GM19023 (cell line): ENCODE measurements around the gene AFAP1.

Source experiments
- ATAC-seq: cut with Tn5 transposase; IDR thresholded peaks from one replicate; pipeline ENCODE4 v1.9.1; 2021; ENCODE audit warnings: mild to moderate bottlenecking, moderate library complexity; ENCODE audit not compliant: unreplicated experiment

The AFAP1 gene

DNA sequence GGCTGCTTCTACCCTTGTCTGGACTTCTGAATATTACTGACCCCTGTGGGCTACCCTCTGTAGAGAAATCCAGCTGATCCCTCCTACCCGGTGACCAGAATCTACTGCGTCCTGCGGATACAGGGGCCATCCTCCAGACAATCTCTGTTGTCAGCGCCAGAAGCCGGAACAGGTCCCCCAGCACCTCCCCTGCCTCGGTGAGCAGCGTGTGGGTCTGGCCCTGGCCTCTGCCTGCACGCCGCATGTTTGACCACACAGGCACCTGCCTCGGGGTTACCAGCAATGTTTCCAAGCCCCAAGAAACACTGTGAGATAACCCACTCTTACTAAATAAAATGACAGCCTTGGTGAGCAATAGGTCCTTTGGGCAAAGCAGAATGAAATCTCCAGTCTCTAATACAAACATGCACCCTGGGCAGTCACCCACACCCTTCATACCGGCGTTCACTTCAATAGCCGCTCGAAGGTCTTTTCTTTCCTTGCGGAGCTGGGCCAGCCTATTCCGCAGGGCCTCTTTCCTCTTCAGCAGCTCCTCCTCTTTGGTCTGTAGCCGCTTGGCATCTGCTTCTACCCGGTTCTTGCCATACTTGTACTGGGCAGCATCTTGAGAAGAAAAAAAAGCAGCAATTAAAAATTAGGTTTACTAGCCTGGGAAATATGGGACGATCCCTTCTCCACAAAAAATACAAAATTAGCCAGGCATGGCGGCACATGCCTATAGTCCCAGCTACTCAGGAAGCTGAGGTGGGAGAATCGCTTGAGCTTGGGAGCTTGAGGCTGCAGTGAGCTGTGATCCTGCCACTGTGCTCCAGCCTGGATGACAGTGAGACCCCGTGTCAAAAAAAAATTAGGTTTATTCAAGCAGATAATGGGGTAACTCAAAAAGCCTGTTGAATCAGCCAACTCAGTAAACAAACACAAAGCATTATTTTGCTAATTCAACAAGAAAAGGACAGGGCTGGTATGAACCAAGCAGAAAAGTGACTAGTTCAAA is 165.1 kb downstream of the AFAP1 start:
- no peak for ATAC-seq

DNA sequence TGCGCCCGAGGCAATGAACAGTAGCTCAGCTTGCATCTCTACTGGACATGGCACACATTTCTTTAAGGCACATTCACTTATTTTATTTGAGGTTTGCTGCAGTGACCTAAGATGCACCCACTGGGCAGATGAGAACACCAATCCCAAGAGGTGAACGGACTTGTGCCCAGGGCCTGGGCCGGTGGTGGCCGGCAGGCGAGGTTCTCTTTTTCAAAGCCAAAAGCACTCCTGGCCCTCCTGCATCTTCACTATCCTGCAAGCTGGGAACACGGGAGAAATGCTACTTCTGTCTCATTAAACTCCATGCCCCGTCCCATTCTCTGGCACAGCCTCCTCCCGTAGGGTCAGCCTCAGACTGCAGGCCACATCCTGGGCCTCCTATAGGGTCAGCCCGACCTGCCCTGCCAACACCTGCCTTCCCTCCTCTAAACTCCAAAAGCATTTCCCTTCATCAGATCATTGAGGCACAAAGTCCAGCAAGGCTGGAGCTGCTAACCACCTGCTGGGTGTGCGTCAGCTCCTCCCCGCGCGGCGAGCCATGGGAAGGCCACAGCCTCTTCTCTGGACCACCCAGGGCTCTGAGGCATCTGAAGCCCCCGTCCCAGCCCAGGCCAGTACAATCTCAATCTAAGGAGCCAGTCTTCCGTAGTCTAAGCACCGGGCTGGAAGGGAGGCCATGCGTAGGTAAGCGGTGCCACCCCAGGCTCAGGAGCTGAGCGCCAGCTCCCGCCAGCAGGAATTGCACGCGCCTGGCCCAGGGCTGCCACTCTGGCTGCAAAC is 166.1 kb downstream of the AFAP1 start:
- ATAC-seq, result no peak

DNA sequence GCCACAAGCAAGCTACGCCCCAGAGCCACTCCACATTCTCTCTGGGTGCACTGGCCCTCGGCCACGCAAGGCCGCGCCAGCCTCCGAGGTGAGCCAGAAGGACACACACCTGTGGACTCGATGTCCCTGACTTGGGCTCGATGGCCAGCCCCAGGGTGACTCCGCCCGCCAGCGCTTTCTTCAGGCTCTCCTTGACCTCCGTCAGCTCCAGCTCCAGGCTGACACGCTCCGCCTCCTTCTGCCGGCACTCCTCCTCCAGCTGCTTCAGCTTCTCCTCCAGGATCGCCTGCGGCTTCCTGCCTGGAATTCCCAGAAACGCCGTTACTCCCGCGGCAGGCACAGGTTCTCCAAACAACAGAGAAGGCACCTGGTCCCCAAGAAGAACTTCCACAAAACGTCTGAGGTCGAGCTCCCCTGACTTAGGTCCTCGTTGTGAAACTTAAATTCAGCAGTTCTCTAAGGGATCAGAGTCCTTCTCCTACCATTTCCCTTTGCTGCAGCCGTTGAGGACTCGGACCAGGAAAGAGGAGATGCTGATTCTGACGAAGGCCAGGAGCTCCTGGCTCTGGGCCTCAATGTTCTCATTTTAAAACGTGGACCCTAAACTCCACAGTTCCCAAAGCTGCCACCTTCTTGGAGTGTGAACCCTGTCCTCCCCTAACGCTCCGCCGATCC is 166.8 kb downstream of the AFAP1 start:
- no peak for ATAC-seq

DNA sequence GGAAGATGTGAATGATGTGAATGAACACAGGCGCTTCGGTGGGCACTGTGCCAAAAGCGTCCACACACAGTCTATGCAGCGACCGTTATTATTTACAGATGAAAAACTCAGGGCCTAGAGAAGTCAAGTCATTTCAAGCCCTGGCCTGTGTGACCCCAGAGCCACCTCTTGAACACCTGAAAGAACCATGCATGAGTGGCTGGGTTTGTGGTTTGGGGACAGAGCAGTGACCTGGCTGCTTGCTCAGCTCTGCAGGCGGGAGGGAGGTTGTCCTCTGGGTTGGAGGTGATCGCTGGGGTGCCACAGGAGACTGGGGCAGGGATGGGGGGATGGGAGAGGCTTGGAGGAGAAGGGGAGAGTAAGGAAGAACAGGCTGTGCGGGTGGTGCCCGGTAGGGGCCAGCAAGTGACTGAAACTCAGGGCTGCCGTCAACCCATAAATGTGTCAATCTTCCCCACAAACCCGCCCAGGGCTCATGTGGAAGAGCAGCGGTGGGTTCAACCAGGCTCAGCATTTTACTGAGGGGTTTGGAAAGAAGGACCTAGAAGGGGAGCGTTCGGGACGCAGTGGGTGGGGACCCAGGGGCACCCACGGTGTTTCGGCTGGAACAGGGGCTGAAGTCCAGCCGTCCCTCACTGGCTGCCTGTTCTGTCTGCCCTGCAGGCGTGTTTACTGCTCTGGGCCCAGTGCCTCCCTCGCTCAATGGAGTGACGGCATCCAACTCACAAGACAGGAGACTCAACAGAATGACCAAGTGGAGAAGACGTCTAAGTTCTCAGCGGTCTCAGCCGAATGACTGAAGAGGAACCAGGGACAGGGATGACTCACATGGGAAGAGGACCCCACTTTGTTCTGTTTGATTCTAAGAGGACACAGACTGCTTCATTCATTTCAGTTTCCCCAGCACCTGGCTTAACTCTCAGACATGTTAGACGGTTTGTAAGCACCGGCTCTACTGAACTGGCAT is 167.8 kb downstream of the AFAP1 start:
- ATAC-seq, result peak; percentile 91

DNA sequence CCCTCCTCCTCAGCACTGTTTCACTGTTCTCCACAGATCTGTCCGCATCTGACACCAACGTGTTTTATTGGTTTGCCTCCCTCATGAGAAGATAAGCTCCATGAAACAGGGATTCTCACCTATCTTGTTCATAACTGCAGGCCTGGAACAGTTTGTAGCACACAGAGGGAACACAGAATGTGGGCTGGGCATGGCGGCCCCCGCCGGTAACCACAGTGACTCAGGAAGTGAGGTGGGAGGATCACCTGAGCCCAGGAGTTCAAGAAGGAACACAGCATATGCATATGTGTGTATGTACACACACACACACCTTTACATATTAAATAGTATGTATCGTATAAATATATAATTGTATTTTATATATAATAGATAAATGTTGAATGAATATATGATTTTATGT is 168.6 kb downstream of the AFAP1 start:
- ATAC-seq, result no peak

DNA sequence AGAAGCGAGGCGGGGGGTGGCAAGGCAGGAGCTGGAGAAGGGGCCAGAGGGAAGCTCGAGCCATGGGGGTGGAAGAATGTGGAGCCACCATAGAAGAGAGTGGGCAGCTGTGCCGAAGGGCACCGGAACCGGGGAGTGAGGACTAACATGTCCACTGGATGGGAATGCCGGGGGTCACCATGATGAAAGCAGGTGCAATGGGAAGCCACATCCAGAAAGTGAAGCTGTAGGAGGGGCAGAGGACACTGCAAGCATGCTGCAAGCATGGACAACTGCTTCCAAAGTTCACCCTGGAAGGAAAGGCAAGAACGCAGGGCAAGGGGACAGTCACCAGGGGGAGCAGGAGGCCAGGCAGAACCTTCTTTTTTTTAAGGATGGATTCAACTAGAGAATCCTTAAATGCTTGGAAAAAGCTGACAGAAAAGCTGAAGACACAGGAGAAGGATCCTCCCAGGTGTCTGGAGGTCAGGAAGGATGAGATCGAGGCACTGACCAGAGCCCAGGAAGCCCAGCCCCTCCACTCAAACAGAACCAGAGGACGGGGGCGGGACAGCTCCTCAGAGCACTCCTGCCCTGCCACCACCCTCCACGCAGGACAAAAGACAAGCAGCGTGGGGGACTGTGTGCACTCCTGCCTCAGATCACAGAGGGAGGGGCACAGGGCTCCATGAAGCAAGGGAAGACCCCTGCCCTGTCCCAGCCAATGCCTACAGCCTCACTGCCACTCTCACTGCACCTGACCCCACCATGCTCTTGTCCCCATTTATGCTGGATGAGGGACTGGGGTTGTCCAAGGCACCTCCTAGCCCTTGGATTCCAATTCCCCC is 169.2 kb downstream of the AFAP1 start:
- no peak for ATAC-seq

DNA sequence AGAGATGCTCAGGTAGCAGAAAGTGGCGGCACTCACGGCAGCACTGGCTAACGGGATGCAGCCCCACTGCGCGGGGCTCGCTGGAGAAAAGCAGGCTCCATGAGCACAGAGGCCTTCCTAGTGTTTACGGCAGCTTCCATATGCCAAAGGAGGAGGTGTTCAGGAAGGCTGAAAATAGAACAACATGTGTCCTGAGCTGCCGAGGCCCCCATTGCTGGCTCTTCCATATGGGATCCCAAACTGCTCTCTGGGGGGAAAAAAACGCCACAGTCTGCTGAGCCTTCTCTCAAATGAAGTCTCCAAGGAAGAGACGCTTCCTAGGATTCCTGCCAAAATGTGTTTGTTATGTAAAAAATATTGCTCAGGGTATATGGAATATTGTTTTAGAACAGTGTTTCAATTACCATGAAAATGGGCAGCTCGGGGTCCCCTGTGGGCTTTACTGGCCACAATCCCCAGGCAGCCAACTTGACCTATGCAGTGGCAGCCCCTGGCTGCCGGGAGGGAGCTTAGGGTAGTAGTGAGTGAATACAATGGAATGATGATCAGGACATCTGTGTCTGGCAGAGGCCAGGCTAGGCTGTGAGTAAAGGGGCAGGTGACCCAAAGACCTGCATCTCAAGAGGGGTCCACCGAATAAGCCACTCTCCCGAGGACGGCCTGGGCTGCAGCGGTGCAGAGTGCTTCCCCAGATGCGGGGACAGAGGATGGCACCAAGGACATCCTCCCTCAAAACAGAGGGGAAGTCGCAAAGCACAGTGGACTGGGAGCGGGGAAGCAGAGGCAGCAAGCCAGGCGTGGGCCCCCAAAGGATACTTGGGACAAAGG is 170.1 kb downstream of the AFAP1 start:
- no peak for ATAC-seq

DNA sequence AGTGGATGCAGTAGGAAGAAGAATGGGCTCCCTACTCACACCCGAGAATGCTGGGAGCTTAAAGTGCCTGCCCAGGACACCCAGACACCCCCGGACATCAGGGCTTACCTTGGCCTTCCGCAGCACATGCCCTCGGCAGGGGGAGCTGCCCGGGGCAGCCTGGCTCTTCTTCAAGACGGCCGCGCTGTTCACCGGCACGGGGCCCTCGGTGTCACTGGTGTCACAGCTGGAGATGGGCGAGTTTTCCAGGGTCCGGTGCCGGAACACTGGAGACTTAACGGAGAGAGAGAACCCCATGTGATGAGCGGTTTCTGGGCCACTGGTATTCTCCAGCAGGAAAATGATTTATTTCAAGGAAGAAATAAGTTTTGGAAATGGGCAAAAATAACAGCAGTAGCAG is 170.9 kb downstream of the AFAP1 start:
- no peak for ATAC-seq

DNA sequence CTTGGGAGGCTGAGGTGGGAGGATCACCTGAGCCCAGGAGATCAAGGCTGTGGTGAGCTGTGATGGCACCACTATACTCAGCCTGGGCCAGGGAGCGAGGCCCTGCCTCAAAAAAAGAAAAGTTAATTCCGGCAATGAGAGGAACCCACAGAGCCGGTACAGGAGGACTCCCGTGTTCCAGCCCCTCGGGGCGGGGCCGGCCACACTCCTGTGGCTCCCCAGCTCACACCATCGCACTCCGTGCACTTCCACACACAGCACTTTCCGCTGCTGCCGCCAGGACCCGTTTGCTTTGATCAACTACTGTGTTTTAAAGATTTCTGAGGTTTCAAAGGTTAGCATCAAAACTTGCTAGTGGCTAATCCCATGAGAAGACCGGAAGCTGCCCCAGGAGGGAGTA is 171.7 kb downstream of the AFAP1 start:
- ATAC-seq, result no peak

DNA sequence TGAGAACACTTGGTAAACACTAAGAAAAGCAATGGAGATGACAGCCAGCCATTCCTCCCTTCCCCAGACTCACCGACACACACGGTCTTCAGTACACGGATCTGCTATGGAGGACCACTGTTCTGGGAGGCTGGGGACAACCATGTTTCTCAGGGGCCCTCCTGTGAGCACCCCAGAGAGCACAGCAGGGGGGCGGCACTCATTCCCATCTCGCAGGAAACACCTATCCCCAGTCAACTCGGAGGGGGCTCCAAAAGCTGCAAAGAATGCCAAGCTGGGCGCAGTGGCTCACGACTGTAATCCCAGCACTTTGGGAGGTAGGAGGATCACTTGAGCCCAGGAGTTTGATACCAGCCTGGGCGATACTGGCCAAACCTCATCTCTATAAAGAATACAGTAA is 172.1 kb downstream of the AFAP1 start:
- ATAC-seq, result no peak

DNA sequence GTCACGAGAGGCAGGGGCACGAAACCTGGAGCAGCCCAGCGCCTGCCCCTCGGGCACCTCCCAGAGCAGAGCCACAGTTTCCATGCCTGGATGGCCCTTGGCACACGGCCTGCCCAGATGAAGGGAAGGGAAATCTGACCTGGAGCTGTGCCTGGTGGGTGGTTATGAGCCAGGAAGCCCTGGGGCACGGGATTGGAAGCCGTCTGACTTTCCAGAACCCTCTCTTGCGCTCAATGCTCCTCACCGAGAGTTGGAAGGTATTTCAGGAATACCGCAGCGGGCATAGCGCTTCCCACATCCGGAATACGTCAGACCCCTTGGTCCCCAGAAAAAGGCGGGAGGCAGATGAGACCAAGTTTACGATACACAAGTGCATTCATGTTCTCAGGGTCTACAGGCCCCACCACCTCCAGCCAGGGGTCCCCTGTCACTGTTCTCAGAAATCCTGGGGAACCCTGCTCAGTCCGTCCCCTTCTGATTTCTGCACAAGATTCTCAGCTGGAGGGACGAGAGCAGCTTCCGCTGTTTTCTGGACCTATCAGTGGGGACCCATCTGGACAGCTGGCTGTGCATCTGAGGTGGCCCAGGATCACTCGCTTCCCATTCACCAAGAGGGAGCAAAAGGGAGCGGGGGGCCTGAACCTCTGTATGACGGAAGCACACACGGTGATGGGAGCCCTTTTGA is 172.9 kb downstream of the AFAP1 start:
- ATAC-seq, result no peak

DNA sequence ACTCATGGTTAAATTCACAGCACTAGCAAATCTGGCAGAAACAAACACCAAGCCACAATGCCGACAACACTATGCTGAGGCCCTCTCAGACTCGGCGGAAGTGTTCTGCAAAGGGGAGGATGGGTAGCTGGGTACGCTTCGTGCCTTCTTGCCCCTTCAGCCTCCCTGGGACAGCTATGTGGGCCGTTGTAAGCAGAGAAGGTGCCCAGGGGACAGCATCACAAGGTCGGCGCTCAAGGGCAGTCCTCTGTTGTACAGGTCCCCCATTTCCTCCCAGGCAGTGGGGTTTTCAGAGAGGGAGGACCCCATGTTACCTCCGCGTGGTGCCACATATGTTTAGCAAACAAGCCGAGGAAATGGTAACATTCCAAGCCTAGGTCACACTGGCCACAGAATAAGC is 173.6 kb downstream of the AFAP1 start:
- no peak for ATAC-seq

DNA sequence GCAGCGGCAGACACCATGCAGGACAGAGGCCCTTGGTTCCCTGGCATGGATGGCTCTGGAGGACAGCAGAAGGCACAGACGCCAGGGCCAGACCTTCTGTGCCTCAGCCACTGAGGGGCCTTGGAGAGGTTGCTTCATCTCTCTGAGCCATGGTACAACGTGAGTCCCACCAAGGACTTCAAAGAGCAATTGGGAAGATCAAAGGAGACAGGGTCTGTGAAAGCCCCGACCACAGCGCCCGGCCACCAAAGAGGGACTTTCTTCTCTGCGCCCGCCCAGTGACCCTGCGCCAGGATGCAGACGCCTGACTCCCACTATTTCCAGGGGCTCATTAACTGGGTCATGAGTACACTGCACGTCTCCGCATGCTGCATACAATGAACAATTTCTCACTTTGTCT is 174.0 kb downstream of the AFAP1 start:
- ATAC-seq, result no peak

DNA sequence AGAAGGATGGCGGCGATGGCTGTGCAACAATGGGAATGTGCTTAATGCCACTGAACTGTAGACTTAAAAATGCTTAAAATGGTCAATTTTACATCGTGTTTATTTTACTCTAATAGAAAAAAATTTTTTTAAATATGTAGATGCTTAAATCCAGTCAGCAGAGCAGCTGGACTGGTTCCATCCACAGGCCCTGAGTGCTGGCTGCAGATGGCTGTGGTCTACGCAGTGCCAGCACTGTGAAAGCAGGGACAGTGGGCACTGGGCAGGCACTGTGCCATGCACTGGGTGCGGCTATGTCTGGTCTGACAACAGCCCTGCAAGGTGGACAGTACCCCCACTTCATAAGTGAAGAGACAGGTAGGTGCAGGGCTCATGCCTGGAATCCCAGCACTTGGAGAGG is 175.2 kb downstream of the AFAP1 start:
- no peak for ATAC-seq

DNA sequence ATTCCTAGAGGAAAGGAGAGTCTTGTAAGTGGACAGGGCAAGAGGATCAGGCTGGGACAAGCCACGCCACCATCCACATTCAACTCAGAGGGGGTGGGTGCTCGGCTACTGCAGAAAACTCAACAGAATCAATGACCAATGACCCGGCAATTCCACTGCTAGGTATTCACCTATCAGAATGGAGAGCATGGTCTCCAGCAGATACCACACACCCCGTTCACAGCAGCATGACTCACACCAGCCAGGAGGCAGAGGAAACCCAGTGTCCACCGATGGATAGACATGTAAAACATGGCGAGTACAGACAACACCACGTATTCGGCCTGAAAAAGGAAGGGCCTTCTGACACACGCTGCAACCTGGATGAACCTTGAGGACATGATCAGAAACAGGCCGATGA is 175.9 kb downstream of the AFAP1 start:
- no peak for ATAC-seq

DNA sequence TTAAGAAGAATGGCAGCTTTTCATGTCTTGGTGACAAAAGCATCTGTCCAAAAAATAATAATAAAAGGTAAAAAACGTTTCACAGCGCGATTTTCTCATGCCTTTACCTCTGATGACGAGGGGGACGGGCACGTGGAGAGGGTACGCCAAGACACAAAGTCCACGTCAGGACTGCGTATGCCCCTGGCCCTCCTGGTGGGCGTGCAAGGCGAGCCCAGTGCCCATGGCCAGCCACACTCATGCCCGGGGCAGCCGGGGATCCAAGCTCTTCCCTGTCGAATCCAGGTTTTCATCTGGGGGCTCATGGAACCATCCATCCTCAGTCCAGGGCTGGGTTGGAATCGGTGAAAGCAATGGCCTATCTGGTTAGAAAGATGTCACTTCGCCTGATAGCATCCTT is 176.6 kb downstream of the AFAP1 start:
- no peak for ATAC-seq

DNA sequence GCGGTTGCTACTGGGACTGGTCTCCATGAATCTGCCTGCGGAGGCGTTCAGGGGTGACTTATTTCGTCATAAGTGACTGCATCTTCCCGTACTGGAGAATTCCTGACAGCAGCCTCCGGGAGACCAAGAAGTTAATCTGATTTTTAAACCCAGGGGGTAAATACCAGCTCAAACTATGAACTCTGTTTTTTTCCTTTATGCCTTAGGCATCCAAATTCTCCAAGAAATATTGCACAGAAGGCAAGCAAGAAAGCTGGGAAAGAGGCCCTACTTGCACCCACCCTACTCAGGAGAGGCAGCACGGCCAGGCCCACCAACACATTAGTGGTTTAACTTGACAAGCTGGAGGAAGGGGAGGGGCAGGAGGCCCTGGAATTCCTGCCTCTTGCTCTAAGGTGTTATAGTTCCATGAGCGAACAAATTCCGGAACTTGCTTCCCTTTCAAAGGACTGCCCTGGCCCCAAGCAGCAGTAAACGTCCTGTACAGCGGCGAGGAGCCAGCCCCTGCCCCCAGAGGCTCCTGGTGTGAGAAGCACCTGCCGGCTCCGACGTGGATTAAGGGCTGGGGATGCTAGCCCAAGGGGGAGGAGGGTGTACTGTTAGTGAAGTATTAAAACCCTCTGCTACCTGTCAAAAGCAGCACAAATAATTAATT is 177.2 kb downstream of the AFAP1 start:
- ATAC-seq, result no peak
